GM18873 (cell line): ENCODE data around the gene IKBIP.
"Not testable (repeated sequence)": the region's sequence is repeated elsewhere in the genome, so short reads cannot be mapped to it uniquely, and the experiment has no call there.

Experiments used
- ATAC-seq: cut with Tn5 transposase; IDR thresholded peaks from one replicate; pipeline ENCODE4 v1.9.1; 2021; ENCODE audit warnings: mild to moderate bottlenecking, moderate library complexity, moderate number of reproducible peaks; ENCODE audit not compliant: unreplicated experiment, low FRiP score

The IKBIP gene

GRCh38 chr12:98579347-98579746 is 65.2 kb downstream of the IKBIP start:
- ATAC-seq, result no peak

GRCh38 chr12:98578821-98579220 is 65.8 kb downstream of the IKBIP start:
- ATAC-seq, result no peak

- ATAC-seq, result no peak
Measured at GRCh38 chr12:98578392-98578791, 66.2 kb downstream of the IKBIP start.

GRCh38 chr12:98576795-98577194 is 67.8 kb downstream of the IKBIP start:
- ATAC-seq, result not testable (repeated sequence)

- no peak for ATAC-seq
Measured at GRCh38 chr12:98575013-98575412, 69.6 kb downstream of the IKBIP start.
